ENCODE results near the gene LCN9. TPM values are rescaled to one million over a fixed set of nuclear protein-coding genes. Genes with fewer than 3 reads are reported as not detected.

LCN9 gene
- total RNA-seq, 1 donor from 2014 or later: not detected

DNA sequence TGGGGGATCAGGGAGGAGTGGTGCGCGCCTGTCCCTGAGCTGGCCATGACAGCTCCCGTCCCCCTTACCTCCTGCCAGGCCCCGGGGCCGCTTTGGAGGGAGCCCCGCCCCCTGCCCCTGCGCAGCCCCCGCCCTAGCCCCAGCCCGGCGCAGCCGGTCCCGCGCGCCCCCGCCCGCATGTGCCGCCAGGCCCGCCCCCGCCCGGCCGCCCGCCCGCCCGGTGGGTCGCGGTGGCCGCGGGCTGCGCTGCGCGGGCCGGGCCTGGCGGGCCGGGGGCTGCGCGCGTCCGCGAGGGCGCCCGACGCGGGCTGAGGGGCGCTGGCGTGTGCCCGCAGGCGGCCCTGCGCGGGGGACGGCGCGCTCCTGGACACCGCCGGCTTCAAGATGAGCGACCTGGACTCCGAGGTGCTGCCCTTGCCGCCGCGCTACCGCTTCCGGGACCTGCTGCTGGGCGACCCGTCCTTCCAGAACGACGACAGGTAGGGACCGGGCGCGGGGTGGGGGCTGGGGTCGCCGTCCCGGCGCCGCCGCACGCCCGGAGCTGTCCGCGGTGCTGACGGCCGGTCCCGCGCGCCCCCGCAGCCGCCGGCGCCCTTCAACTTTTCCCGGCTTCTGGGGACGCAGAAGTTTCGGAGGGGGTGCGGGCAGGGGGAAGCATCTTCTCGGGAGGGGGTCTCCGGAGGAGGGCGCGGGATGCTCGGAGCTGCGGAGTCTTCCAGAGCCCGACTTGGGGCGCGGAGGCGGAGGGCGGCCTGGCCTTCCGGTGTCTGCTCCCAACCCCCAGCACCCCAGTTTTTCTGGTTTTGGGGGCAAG lies 51.3 kb downstream of the LCN9 start:
- peaks cover 4% of the 10 kb centered on the region for H3K27me3 ChIP-seq
- no peaks in the 10 kb centered on the region for H3K9me3 ChIP-seq
- no peaks in the 10 kb centered on the region for H3K4me1 ChIP-seq
- no peaks in the 10 kb centered on the region for H3K36me3 ChIP-seq
- intact Hi-C loops (cut with DNase I): no loop called here
- no peak for DNase-seq (ENCODE audit: extremely low spot score in 2 of 2)
- no peak overlapping the region for H3K4me3 ChIP-seq
- TF ChIP-seq, protein P1, sequence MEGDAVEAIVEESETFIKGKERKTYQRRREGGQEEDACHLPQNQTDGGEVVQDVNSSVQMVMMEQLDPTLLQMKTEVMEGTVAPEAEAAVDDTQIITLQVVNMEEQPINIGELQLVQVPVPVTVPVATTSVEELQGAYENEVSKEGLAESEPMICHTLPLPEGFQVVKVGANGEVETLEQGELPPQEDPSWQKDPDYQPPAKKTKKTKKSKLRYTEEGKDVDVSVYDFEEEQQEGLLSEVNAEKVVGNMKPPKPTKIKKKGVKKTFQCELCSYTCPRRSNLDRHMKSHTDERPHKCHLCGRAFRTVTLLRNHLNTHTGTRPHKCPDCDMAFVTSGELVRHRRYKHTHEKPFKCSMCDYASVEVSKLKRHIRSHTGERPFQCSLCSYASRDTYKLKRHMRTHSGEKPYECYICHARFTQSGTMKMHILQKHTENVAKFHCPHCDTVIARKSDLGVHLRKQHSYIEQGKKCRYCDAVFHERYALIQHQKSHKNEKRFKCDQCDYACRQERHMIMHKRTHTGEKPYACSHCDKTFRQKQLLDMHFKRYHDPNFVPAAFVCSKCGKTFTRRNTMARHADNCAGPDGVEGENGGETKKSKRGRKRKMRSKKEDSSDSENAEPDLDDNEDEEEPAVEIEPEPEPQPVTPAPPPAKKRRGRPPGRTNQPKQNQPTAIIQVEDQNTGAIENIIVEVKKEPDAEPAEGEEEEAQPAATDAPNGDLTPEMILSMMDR (IDR thresholded peaks at IDR 0.05): no peak
- no peak for TF ChIP-seq POLR2AphosphoS5 (IDR thresholded peaks at IDR 0.05; ENCODE audit: insufficient read depth in 1 of 2, low read depth in 1 of 2)
- no peak for TF ChIP-seq POLR2A (IDR thresholded peaks at IDR 0.05)
- H3K27ac ChIP-seq: no peak overlapping the region

DNA sequence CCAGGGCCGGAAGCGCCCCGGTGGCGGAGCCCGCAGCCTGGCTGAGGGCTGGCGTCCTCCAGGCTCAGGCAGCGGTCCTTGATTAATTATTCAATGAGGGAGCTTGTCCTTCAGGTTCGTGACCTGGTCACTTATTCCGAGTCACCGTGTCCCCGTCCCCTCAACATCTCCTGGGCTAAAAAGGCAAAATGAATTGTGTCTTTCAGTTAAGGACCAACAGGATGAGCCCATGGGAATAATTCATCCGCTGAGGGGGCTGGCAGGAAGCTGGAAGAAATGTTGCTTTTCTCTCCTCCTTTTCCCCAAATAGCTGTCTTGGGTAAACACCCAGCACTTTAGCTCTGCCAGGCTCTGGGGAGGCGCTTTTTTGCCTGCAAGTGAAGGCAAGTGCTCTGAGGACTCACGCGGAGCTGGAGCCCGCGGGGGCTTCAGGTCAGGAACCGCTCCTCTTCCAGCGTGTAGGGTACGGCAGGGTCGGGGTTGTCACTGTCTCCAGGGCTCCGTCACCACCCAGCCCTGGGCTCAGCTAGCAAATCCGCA lies 52.0 kb downstream of the LCN9 start:
- no peak for DNase-seq (ENCODE audit: extremely low spot score in 2 of 2)
- peaks cover 4% of the 10 kb centered on the region for H3K27me3 ChIP-seq

DNA sequence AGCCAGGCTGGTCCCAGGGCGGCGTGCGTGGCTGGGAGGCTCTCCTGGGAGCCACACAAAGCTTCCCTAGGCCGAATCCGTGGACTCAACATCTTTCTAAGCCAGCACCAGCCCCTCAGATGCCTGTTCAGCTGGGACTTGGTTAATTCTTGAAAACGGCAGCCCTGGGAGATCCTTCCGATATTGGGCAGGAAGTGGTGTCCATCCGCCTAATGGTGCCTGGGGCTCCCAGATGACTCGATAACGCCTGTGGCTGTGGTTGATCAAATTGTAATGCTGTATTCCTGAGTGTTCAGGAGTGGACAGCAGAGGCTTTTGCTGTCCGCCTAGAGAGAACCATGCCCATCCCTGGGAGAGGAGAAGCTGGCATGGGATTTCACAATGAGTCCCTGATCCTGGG lies 52.9 kb downstream of the LCN9 start:
- no peaks in the 10 kb centered on the region for H3K36me3 ChIP-seq
- H3K9me3 ChIP-seq: no peaks in the 10 kb centered on the region
- H3K4me1 ChIP-seq: no peaks in the 10 kb centered on the region
- TF ChIP-seq POLR2A (IDR thresholded peaks at IDR 0.05): no peak
- TF ChIP-seq, protein P1 (IDR thresholded peaks at IDR 0.05): no peak
- no peak for TF ChIP-seq POLR2AphosphoS5 (IDR thresholded peaks at IDR 0.05; ENCODE audit: insufficient read depth in 1 of 2, low read depth in 1 of 2)
- no peak overlapping the region for H3K4me3 ChIP-seq
- H3K27ac ChIP-seq: no peak overlapping the region
- intact Hi-C loops (cut with DNase I): no loop called here
- no peak for DNase-seq (ENCODE audit: extremely low spot score in 2 of 2)
- H3K27me3 ChIP-seq: peaks cover 4% of the 10 kb centered on the region

More for the DNA sequence above, 52.0 kb downstream of the LCN9 start:
- no peaks in the 10 kb centered on the region for H3K4me1 ChIP-seq
- H3K9me3 ChIP-seq: no peaks in the 10 kb centered on the region
- H3K36me3 ChIP-seq: no peaks in the 10 kb centered on the region
- TF ChIP-seq POLR2AphosphoS5 (IDR thresholded peaks at IDR 0.05; ENCODE audit: insufficient read depth in 1 of 2, low read depth in 1 of 2) (no peak), POLR2A (IDR thresholded peaks at IDR 0.05) (no peak)
- TF ChIP-seq, protein P1 (IDR thresholded peaks at IDR 0.05): no peak
- H3K27ac ChIP-seq: no peak overlapping the region
- intact Hi-C loops (cut with DNase I): no loop called here
- no peak overlapping the region for H3K4me3 ChIP-seq

Other genes with a start within 250 kb of the LCN9 start
- 7.9 TPM for gene PPP1R26, start 183.5 kb upstream of the LCN9 start, total RNA-seq
- 50.1 TPM for gene MRPS2, start 162.6 kb upstream of the LCN9 start, total RNA-seq
- not detected for gene LCN1, start 141.9 kb upstream of the LCN9 start, total RNA-seq
- gene OBP2A, start 117.2 kb upstream of the LCN9 start, total RNA-seq: not detected
- not detected for gene PAEP, start 101.6 kb upstream of the LCN9 start, total RNA-seq
- not detected for gene GLT6D1, start 23.8 kb upstream of the LCN9 start, total RNA-seq
- gene SOHLH1, start 36.2 kb downstream of the LCN9 start, total RNA-seq: not detected
- not detected for gene KCNT1, start 38.9 kb downstream of the LCN9 start, total RNA-seq
- 20.9 TPM for gene CAMSAP1, start 244.2 kb downstream of the LCN9 start, total RNA-seq

Data from vagina (tissue), 2 donors.